HUES6 (cell line): Measurements from ENCODE around the gene GATA5.

Experiments
- H3K27ac ChIP-seq: 2 replicates; pipeline ENCODE4 v1.7.0; 2013; ENCODE audit warnings: low read depth, mild to moderate bottlenecking, low read length, inconsistent platforms
- H3K27me3 ChIP-seq: 2 replicates; pipeline ENCODE4 v1.6.1; 2013; ENCODE audit warnings: low read length; ENCODE audit not compliant: control insufficient read depth, insufficient read depth
- H3K36me3 ChIP-seq: 2 replicates; pipeline ENCODE4 v1.6.1; 2013; ENCODE audit warnings: low read length; ENCODE audit not compliant: control insufficient read depth, insufficient read depth
- H3K4me1 ChIP-seq: 2 replicates; pipeline ENCODE4 v1.6.1; 2013; ENCODE audit warnings: low read length; ENCODE audit not compliant: control insufficient read depth, insufficient read depth
- H3K4me3 ChIP-seq: 2 replicates; pipeline ENCODE4 v1.5.1; 2013; ENCODE audit warnings: low read depth, low read length
- H3K9ac ChIP-seq: one replicate; pipeline ENCODE4 v1.6.1; 2013; ENCODE audit warnings: mild to moderate bottlenecking, low read length
- H3K9me3 ChIP-seq: 2 replicates; pipeline ENCODE4 v1.6.1; 2013; ENCODE audit warnings: low read depth, low read length; ENCODE audit not compliant: control insufficient read depth, insufficient read depth

Gene GATA5

DNA sequence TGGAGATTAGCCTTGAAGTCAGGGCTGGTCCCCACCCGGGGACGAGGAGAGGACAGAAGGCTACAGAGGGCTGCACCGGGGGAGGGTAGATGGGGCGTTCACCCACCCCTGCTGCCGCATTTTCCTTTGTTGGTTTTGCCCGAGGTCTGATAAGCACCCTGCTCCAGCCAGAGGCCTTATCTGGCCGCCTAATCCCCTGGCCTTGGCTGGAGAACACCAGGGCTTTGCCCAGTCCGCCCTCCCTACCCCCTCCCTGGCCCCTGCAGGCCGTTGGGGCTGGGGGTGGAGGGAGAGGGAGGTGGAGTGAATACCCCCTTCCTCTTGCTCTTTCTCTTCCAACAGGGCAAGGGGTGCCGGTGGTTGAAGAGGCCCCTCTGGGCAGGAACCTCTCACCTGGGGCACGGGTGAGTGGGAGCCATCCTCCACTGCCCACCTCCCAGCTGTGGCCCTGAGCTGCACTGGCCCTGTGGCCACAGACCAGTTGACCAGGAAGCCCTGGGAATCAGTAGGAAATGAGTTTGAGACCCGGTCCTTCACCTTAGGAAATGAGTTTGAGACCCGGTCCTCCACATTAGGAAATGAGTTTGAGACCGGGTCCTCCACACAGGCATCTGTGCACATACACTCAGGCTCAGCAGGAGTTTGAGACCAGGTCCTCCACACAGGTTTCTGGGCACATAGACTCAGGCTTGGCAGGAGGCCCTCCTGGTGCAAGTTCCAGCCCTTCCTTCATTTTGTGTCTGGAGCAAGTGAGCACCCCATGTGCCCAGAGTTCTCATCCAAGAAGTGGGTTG, 12.0 kb upstream of the GATA5 start:
- H3K27ac ChIP-seq: no peak overlapping the region
- no peaks in the 10 kb centered on the region for H3K9me3 ChIP-seq
- H3K27me3 ChIP-seq: peaks cover 12% of the 10 kb centered on the region
- no peak overlapping the region for H3K4me3 ChIP-seq
- no peaks in the 10 kb centered on the region for H3K36me3 ChIP-seq
- no peak overlapping the region for H3K9ac ChIP-seq
- H3K4me1 ChIP-seq: peaks cover 34% of the 10 kb centered on the region

GRCh38 chr20:62487118-62487517, 11.3 kb upstream of the GATA5 start:
- Histone ChIP-seq H3K4me1 (peaks cover 41% of the 10 kb centered on the region), H3K27ac (no peak overlapping the region)

DNA sequence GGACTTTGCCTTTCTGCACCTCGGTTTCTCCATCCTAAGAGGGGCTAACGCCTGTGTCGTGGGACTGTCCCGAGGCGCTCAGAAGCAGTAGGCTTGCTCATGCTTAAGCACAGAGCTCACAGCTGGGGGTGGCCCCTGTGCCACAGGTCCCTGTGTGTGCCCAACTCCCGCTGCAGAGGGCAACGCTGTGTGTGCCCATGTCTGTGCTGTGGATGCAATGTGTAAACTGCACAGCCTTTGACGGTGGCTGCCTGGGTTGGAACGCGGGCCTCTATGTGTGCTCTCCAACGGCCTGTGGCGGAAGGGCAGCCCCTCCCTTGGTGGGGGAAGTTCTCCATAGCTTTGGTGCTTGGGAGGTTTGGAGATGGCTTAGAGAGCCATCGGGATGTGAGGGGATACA, 10.7 kb upstream of the GATA5 start:
- Histone ChIP-seq H3K9me3 (no peaks in the 10 kb centered on the region), H3K4me3 (no peak overlapping the region), H3K4me1 (peaks cover 46% of the 10 kb centered on the region), H3K27ac (no peak overlapping the region), H3K9ac (no peak overlapping the region), H3K36me3 (no peaks in the 10 kb centered on the region), H3K27me3 (peaks cover 25% of the 10 kb centered on the region)

More at GRCh38 chr20:62487118-62487517, 11.3 kb upstream of the GATA5 start:
- Histone ChIP-seq H3K9ac (no peak overlapping the region), H3K36me3 (no peaks in the 10 kb centered on the region), H3K4me3 (no peak overlapping the region), H3K9me3 (no peaks in the 10 kb centered on the region), H3K27me3 (peaks cover 19% of the 10 kb centered on the region)

DNA sequence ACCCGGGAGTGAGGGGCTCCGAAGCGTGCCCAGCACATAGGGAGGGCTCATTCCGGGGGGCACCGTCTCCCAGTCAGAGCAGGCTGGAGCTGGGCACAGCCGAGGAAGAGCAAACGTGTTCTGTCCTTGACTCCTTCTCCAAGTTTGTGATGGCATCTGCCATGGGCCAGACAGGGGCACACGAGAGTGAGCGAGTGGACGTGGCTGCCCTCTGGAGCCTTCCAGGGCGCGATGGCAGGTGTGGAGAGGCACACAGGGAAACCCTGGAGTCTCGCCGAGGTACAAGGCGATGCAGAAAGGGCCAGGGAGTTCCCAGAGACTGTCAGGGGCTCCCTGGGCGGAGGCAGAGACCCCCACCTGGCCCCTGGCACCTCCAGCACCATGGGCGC, 9.9 kb upstream of the GATA5 start:
- Histone ChIP-seq H3K27ac (no peak overlapping the region), H3K9ac (no peak overlapping the region), H3K27me3 (peaks cover 33% of the 10 kb centered on the region), H3K4me1 (peaks cover 48% of the 10 kb centered on the region), H3K4me3 (no peak overlapping the region), H3K36me3 (no peaks in the 10 kb centered on the region), H3K9me3 (no peaks in the 10 kb centered on the region)

GRCh38 chr20:62485062-62485700, 9.4 kb upstream of the GATA5 start:
- H3K9ac ChIP-seq: no peak overlapping the region
- peaks cover 48% of the 10 kb centered on the region for H3K4me1 ChIP-seq
- H3K27ac ChIP-seq: no peak overlapping the region
- H3K27me3 ChIP-seq: peaks cover 38% of the 10 kb centered on the region
- no peak overlapping the region for H3K4me3 ChIP-seq
- no peaks in the 10 kb centered on the region for H3K36me3 ChIP-seq
- no peaks in the 10 kb centered on the region for H3K9me3 ChIP-seq

GRCh38 chr20:62484478-62484877, 8.7 kb upstream of the GATA5 start:
- no peak overlapping the region for H3K9ac ChIP-seq
- peaks cover 50% of the 10 kb centered on the region for H3K4me1 ChIP-seq
- peaks cover 43% of the 10 kb centered on the region for H3K27me3 ChIP-seq
- no peaks in the 10 kb centered on the region for H3K36me3 ChIP-seq
- no peaks in the 10 kb centered on the region for H3K9me3 ChIP-seq
- H3K27ac ChIP-seq: no peak overlapping the region
- H3K4me3 ChIP-seq: no peak overlapping the region

GRCh38 chr20:62483613-62484458, 8.0 kb upstream of the GATA5 start:
- no peaks in the 10 kb centered on the region for H3K9me3 ChIP-seq
- no peaks in the 10 kb centered on the region for H3K36me3 ChIP-seq
- H3K27ac ChIP-seq: no peak overlapping the region
- no peak overlapping the region for H3K4me3 ChIP-seq
- H3K27me3 ChIP-seq: peaks cover 49% of the 10 kb centered on the region
- H3K9ac ChIP-seq: no peak overlapping the region
- peaks cover 52% of the 10 kb centered on the region for H3K4me1 ChIP-seq

DNA sequence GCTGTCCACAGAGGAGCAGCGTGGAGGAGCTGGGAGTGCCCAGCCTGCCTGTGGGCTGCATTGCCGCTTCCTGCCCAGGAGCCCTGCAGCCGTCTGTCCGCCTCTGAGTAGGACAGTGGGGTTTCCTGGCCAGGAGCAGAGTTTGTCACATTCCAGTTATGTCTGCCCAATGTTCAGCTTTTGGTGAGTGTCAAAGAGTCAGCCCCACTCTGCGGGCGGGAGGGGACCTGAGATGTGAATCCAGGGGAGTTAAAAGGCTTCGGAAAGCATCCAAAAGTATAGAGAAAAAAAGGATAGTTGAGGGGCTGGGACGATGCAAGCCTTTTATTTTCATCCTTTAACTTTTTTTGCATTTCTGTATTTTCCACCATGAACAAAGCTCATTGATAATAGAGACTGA, 7.2 kb upstream of the GATA5 start:
- no peak overlapping the region for H3K9ac ChIP-seq

GRCh38 chr20:62482146-62482809, 6.5 kb upstream of the GATA5 start:
- Histone ChIP-seq H3K9ac (no peak overlapping the region), H3K4me1 (peaks cover 49% of the 10 kb centered on the region), H3K9me3 (no peaks in the 10 kb centered on the region), H3K4me3 (peak overlapping the region; percentile 23; the same call in 1 of the 2 replicates), H3K27me3 (peaks cover 65% of the 10 kb centered on the region), H3K36me3 (no peaks in the 10 kb centered on the region), H3K27ac (no peak overlapping the region)

More for the DNA sequence above, 7.2 kb upstream of the GATA5 start:
- peak overlapping the region; percentile 23; the same call in 1 of the 2 replicates for H3K4me3 ChIP-seq
- peaks cover 58% of the 10 kb centered on the region for H3K27me3 ChIP-seq
- H3K9me3 ChIP-seq: no peaks in the 10 kb centered on the region
- no peak overlapping the region for H3K27ac ChIP-seq
- H3K4me1 ChIP-seq: peaks cover 52% of the 10 kb centered on the region
- H3K36me3 ChIP-seq: no peaks in the 10 kb centered on the region

DNA sequence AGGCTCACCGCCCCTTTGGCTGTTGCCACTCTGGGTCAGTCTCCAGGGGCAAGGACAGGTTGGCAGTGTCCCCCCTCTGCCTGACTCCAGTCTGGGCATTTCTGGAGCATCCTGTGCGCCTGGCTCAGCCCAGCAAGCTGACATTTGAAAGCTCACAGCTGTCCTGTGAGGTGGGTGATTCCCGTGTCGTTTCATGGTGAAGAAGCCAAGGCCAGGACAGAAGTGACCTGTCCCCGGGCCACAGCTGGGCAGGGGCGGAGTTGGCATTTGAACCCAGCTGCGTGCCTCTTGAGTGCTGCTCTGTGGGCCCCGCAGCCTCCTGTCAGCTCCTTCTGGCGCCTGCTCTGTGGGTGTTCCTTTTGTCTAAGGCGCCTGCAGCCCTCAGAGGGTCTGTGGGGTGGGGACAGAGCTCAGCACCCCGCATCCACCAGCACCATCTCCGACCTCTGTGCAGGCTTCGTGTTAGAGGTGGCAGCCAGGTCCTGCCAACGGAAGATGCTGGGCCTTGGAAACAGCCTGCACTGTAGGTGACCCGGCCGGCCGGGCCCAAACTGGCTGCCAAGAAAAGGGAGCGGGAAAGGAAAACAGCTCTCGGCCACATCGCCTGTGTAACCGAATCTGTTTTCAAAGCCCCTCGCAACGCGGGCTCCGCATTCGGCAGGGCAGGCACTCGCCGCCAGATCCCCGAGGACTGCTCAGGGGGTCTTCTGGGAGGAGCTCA, 5.8 kb upstream of the GATA5 start:
- H3K9ac ChIP-seq: no peak overlapping the region
- no peaks in the 10 kb centered on the region for H3K9me3 ChIP-seq
- H3K36me3 ChIP-seq: no peaks in the 10 kb centered on the region
- H3K27me3 ChIP-seq: peaks cover 71% of the 10 kb centered on the region
- no peak overlapping the region for H3K27ac ChIP-seq
- H3K4me3 ChIP-seq: peak overlapping the region; percentile 17; the same call in 1 of the 2 replicates
- peaks cover 43% of the 10 kb centered on the region for H3K4me1 ChIP-seq
